HepG2 (cell line): ENCODE results near the gene CMIP. TPM values are rescaled to one million over a fixed set of nuclear protein-coding genes. Genes with fewer than 3 reads are reported as not detected.

Experiments used
- FOXA1 ChIP-seq, 2 experiments: fragments of 450-650 bp in 1 of 2; sonication (generic) in 1 of 2; formaldehyde crosslinking in 1 of 2; IDR thresholded peaks; 2 replicates each; pipeline versions ENCODE4 v1.4.0 to v1.6.1; 2016 to 2020; ENCODE audit warnings: missing genetic modification reagents in 1 of 2
- GFI1 ChIP-seq: sonication (generic); formaldehyde crosslinking; IDR thresholded peaks from 2 replicates; pipeline ENCODE4 v1.5.0; 2020; ENCODE audit warnings: missing genetic modification reagents, mild to moderate bottlenecking, borderline replicate concordance
- JARID2 ChIP-seq: sonication (generic); formaldehyde crosslinking; IDR thresholded peaks from 2 replicates; pipeline ENCODE4 v1.8.1; 2023; ENCODE audit warnings: missing genetic modification reagents, inconsistent platforms; ENCODE audit not compliant: insufficient replicate concordance
- MTF2 ChIP-seq: sonication (generic); formaldehyde crosslinking; IDR thresholded peaks from 2 replicates; pipeline ENCODE4 v1.5.0; 2020; ENCODE audit warnings: missing genetic modification reagents, borderline replicate concordance
- NONO ChIP-seq, 2 experiments: fragments of 450-650 bp in 1 of 2; sonication (generic) in 1 of 2; formaldehyde crosslinking in 1 of 2; IDR thresholded peaks in 1 of 2; conservative IDR thresholded peaks in 1 of 2; 2 replicates each; pipeline versions ENCODE4 v1.6.1 to v1.8.0; 2017 to 2022; ENCODE audit warnings: mild to moderate bottlenecking in 1 of 2, missing genetic modification reagents in 1 of 2, moderate library complexity in 1 of 2
- NR2F6 ChIP-seq, 2 experiments: IDR thresholded peaks; 2 replicates each; pipeline ENCODE4 v1.6.1; 2016; ENCODE audit warnings: antibody characterized with exemption in 1 of 2, mild to moderate bottlenecking in 1 of 2
- RARA ChIP-seq: IDR thresholded peaks from 2 replicates; pipeline ENCODE4 v1.6.1; 2016; ENCODE audit warnings: missing genetic modification reagents, missing compliant biosample characterization
- SP1 ChIP-seq, 2 experiments: fragments of 450-650 bp in 1 of 2; sonication (generic) in 1 of 2; formaldehyde crosslinking in 1 of 2; IDR thresholded peaks; 2 replicates each; pipeline versions ENCODE4 v1.4.0 to v1.6.1; 2016 to 2020; ENCODE audit warnings: missing genetic modification reagents in 1 of 2
- ZC3H13 ChIP-seq: sonication (generic); formaldehyde crosslinking; IDR thresholded peaks from 2 replicates; pipeline ENCODE4 v1.8.1; 2023; ENCODE audit warnings: mild to moderate bottlenecking, missing genetic modification reagents, moderate library complexity
- ZFP36L1 ChIP-seq: sonication (generic); formaldehyde crosslinking; IDR thresholded peaks from 2 replicates; pipeline ENCODE4 v1.8.0; 2022; ENCODE audit warnings: mild to moderate bottlenecking, missing genetic modification reagents, moderate library complexity
- ZFP36L2 ChIP-seq: sonication (generic); formaldehyde crosslinking; IDR thresholded peaks from 2 replicates; pipeline ENCODE4 v1.4.0; 2020; ENCODE audit warnings: missing genetic modification reagents
- ZNF205 ChIP-seq: IDR thresholded peaks from 2 replicates; pipeline ENCODE4 v1.6.1; 2018; ENCODE audit warnings: missing biosample characterization, missing genetic modification reagents
- ZNF766 ChIP-seq: sonication (generic); formaldehyde crosslinking; IDR thresholded peaks from 2 replicates; pipeline ENCODE4 v1.5.0; 2020; ENCODE audit warnings: missing genetic modification reagents, borderline replicate concordance
- polyA plus RNA-seq, 8 experiments: library from polyadenylated mRNA; depleted of rRNA in 3 of 8; stranded (reverse) in 7 of 8; unstranded in 1 of 8; fragments of >200 nt; fragmentation: Illumina TruSeq in 4 of 8; extraction: Trizol in 4 of 8; gene quantifications; 2 replicates each; pipeline versions ENCODE4 v1.2.1 to v1.2.3, GENCODE V29; 2011 to 2016; ENCODE audit warnings: low read depth in 4 of 8, missing spikeins in 1 of 8, mixed read lengths in 1 of 8; ENCODE audit not compliant: insufficient read depth in 1 of 8
- total RNA-seq, 5 experiments: library from RNA; depleted of rRNA; stranded (reverse); fragments of >200 nt; fragmentation: Illumina TruSeq; extraction: Trizol; gene quantifications; 2 replicates each; pipeline ENCODE4 v1.2.3, GENCODE V29; 2016; ENCODE audit warnings: low read depth in 1 of 5
- TF ChIP-seq, protein P1 (sequence below), 2 experiments: sonication (generic) in 1 of 2; formaldehyde crosslinking in 1 of 2; IDR thresholded peaks; 2 replicates each; pipeline versions ENCODE4 v1.4.0 to v1.6.1; 2016 to 2020; ENCODE audit warnings: borderline replicate concordance in 1 of 2, low read depth in 1 of 2, mild to moderate bottlenecking in 1 of 2, missing genetic modification reagents in 1 of 2
- TF ChIP-seq, protein P2 (sequence below): sonication (generic); formaldehyde crosslinking; IDR thresholded peaks from 2 replicates; pipeline ENCODE4 v1.4.0; 2020; ENCODE audit warnings: mild to moderate bottlenecking, missing genetic modification reagents
- TF ChIP-seq, protein P3 (sequence below): sonication (generic); formaldehyde crosslinking; IDR thresholded peaks from 2 replicates; pipeline ENCODE4 v1.5.1; 2020; ENCODE audit warnings: mild to moderate bottlenecking, missing genetic modification reagents, moderate library complexity

CMIP gene
- total and polyA plus RNA-seq, 2 of the 13 experiments (the other 11 are each of a cell fraction or from before 2014, with no cell fraction given): 10.9 to 18.1 TPM

DNA sequence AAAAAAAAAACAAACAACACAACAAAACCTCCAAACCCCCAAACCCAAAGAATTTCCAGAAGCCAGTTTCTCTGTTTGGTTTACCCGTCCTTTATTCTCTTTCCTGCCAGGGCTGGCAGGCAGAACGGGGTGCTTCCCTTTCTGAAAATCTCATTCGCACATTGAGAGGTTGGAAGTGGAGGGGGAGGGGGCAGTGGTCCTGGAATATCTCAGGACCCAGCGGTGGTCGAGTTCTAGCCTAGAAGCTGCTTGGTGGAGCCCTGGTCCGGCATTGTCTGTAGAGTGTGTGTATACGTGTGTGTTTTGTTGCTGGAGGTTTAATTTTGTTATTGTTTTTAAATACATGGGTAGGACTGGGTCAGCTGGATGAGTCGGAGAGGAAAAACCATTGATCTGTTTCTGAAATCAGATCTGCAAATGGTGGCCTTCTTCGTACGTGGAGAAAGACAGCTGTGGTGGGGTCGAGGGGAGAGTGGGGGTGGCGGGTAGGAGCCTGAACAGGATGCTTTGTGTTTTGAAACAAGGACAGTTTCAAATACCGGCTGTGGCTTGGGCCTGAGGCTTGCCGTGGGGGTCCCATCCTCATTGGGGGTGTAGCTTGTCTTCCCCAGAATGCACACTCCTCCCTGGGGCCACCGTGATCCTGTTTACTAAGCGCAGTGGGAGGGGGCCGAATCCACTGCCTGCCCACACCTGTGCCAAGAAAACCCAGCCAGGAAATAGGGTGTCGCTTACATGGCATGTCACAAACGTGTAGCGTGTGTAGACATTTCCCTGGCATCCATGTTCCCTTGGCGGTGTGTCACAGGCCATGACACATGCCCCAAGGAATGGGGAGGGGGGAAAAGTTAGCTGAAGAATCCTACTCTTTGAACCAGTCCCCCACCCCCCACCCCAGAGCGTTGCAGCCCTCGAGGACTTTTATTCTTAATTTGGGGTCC, 1.6 kb downstream of the CMIP start (continued):
- TF ChIP-seq ZC3H13 (CRISPR knock-in tag) (0 out of 2 replicates have a peak, but pooled peaks have one; percentile 48), ZFP36L1 (no peak), ZNF205 (CRISPR knock-in tag) (no peak), RARA (peak; percentile 19; the same call in 1 of the 2 replicates), MTF2 (CRISPR knock-in tag) (0 out of 2 replicates have a peak, but pooled peaks have one; percentile 15), ZFP36L2 (CRISPR knock-in tag) (0 out of 2 replicates have a peak, but pooled peaks have one; percentile 57), NR2F6 (IDR thresholded peaks at IDR 0.05) (no peak), NR2F6 (CRISPR knock-in tag; IDR thresholded peaks at IDR 0.05) (0 out of 2 replicates have a peak, but pooled peaks have one; percentile 31), NONO (IDR thresholded peaks at IDR 0.05) (no peak), NONO (CRISPR knock-in tag; conservative IDR thresholded peaks at IDR 0.05) (no peak), FOXA1 (IDR thresholded peaks at IDR 0.05) (no peak), FOXA1 (CRISPR knock-in tag; IDR thresholded peaks at IDR 0.05) (peak; percentile 66), ZNF766 (CRISPR knock-in tag) (no peak), SP1 (IDR thresholded peaks at IDR 0.05) (no peak), SP1 (CRISPR knock-in tag; IDR thresholded peaks at IDR 0.05) (peak; percentile 9; the same call in 1 of the 2 replicates), GFI1 (CRISPR knock-in tag) (peak; percentile 54; the same call in 1 of the 2 replicates), JARID2 (CRISPR knock-in tag) (no peak)
- TF ChIP-seq, protein P1, sequence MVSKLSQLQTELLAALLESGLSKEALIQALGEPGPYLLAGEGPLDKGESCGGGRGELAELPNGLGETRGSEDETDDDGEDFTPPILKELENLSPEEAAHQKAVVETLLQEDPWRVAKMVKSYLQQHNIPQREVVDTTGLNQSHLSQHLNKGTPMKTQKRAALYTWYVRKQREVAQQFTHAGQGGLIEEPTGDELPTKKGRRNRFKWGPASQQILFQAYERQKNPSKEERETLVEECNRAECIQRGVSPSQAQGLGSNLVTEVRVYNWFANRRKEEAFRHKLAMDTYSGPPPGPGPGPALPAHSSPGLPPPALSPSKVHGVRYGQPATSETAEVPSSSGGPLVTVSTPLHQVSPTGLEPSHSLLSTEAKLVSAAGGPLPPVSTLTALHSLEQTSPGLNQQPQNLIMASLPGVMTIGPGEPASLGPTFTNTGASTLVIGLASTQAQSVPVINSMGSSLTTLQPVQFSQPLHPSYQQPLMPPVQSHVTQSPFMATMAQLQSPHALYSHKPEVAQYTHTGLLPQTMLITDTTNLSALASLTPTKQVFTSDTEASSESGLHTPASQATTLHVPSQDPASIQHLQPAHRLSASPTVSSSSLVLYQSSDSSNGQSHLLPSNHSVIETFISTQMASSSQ (IDR thresholded peaks at IDR 0.05; ENCODE audit: low read depth): no peak
- TF ChIP-seq, protein P1 (CRISPR knock-in tag; IDR thresholded peaks at IDR 0.05; ENCODE audit: borderline replicate concordance): peak; percentile 28; the same call in 1 of the 2 replicates
- TF ChIP-seq, protein P2, sequence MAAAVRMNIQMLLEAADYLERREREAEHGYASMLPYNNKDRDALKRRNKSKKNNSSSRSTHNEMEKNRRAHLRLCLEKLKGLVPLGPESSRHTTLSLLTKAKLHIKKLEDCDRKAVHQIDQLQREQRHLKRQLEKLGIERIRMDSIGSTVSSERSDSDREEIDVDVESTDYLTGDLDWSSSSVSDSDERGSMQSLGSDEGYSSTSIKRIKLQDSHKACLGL (CRISPR knock-in tag): no peak
- TF ChIP-seq, protein P3, sequence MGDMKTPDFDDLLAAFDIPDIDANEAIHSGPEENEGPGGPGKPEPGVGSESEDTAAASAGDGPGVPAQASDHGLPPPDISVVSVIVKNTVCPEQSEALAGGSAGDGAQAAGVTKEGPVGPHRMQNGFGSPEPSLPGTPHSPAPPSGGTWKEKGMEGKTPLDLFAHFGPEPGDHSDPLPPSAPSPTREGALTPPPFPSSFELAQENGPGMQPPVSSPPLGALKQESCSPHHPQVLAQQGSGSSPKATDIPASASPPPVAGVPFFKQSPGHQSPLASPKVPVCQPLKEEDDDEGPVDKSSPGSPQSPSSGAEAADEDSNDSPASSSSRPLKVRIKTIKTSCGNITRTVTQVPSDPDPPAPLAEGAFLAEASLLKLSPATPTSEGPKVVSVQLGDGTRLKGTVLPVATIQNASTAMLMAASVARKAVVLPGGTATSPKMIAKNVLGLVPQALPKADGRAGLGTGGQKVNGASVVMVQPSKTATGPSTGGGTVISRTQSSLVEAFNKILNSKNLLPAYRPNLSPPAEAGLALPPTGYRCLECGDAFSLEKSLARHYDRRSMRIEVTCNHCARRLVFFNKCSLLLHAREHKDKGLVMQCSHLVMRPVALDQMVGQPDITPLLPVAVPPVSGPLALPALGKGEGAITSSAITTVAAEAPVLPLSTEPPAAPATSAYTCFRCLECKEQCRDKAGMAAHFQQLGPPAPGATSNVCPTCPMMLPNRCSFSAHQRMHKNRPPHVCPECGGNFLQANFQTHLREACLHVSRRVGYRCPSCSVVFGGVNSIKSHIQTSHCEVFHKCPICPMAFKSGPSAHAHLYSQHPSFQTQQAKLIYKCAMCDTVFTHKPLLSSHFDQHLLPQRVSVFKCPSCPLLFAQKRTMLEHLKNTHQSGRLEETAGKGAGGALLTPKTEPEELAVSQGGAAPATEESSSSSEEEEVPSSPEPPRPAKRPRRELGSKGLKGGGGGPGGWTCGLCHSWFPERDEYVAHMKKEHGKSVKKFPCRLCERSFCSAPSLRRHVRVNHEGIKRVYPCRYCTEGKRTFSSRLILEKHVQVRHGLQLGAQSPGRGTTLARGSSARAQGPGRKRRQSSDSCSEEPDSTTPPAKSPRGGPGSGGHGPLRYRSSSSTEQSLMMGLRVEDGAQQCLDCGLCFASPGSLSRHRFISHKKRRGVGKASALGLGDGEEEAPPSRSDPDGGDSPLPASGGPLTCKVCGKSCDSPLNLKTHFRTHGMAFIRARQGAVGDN (CRISPR knock-in tag): peak; percentile 61
